Stimulated activated CD4-positive, alpha-beta T cell treated with anti-CD3 and anti-CD28 coated beads, Interleukin-1b, Interleukin-23, amount 100 ng/mL, for 24 hours (primary cell): Measurements from ENCODE around the gene COL7A1.

Source experiments
- DNase-seq, 4 experiments: peaks; one replicate each; pipeline ENCODE4 v3.0.0-alpha.2; 2020; ENCODE audit warnings: low read depth in 4 of 4, low spot score in 1 of 4

The COL7A1 gene

GRCh38 chr3:48592519-48593087, 2.5 kb downstream of the COL7A1 start:
- no peak for DNase-seq

- no peak for DNase-seq
Observed at GRCh38 chr3:48591886-48592518, 3.1 kb downstream of the COL7A1 start.

DNA sequence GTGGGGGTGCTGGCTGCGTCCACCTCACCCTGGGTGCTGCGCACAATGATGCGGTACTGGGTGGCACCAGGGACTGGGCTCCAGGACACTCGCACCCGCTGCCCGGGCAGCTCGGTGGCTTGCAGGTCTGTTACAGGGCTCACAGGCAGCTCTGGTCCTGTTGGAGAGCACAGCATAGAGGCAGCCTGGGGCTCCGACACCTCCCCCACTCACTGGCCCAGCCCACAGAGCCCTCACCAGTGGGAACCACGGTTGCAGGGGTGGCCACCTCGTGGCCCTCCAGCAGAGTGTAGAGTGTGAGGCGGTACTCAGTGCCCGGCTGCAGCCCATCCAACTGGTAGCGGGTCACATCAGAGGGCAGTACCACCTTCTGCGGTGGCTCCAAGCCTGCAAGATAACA, 3.7 kb downstream of the COL7A1 start:
- DNase-seq = no peak

- DNase-seq = no peak
Observed at GRCh38 chr3:48588230-48588629, 6.9 kb downstream of the COL7A1 start.

- no peak for DNase-seq
Observed at GRCh38 chr3:48587686-48588085, 7.4 kb downstream of the COL7A1 start.

DNA sequence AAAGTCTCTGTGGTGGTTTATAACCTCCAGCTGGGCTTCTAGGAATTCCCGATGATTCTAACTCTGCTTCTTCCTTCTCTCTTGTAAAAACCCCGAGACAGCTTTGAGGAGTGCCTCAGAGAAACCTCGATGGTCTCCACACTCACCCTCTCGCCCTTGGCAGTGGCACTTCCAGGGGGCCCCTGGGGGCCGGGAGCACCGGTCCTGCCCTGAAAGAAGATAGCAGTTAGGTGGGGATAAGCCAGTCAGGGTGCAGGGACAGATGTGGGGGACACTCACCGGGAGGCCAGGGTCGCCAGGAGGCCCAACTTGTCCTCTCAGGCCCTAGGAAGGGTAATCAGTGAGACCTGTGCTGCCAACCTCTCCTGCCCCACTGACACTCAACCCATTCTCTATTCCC, 9.7 kb downstream of the COL7A1 start:
- DNase-seq = no peak

DNA sequence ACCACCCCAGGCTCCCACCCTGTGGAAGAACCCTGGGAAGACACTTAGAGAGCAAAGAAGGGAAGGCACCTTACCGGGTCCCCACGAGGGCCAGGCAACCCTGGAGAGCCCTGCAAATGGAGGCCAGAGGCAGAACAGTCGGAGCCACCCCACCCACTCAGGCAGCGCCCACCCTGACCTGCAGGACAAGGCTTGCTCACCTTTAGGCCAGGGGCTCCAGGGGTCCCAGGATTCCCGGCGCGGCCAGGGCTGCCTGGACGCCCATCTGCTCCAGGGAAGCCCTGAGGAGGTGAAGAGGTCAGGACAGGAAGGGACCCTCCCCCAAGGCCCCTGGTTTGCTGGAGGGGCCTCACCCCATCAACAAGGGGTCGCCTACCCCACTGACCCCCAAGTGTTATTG, 10.3 kb downstream of the COL7A1 start:
- DNase-seq = no peak

DNA sequence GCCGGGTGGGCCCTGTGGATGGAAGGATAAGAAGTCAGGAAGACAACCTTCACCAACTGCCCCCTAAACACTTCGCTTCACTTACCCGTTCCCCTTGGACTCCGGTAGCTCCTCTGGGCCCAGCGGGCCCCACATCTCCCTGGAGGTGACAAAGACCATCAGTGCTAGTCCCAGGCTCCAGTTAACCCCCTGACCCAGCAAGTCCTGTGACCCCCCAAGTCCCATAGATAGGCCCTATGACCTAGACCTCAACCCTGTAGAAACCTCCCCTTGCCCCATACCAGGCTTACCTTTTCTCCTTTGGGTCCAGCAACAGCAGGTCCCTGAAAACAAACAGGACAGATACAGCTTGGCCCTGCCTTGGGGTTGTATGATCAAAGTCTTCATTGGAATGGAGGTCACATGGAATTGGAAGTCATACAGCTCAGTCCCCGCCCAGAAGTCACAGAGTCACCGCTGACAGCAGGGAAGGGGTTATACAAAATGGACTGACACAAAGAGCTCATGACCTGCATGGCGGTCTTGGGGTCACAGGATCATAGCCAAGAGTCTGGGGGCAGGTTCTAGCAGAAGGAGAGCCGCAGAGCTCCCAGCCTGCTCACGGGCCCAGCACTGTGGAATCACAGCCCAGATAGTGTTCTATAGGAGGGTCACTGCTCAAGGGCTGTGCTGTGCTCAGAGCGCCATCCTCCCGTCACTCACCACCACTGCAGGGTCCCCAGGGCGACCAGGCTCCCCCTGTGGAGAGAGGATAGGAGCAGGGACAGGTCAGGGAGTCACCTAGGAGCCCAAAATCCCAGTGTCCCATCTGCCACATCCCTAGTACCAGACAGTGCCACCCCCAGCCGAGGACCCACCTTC, 13.3 kb downstream of the COL7A1 start:
- no peak for DNase-seq

GRCh38 chr3:48576647-48577046, 18.5 kb downstream of the COL7A1 start:
- no peak for DNase-seq

DNA sequence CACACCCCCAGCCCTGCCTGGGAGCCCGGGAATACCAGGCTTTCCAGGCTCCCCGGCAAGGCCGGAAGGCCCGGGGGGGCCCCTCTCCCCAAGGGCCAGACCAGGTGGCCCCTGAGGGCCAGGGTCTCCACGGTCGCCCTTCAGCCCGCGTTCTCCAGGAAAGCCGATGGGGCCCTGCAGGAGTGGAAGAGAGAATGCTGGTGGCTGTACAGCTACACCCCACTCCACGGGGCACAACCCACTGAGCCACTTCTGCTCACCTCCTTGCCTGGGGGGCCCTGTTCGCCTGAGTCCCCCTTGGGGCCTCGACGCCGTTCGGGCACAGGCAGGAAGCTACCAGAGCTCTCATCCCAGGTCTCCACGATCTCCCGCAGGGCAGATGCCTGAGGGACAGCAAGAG, 19.8 kb downstream of the COL7A1 start:
- no peak for DNase-seq

DNA sequence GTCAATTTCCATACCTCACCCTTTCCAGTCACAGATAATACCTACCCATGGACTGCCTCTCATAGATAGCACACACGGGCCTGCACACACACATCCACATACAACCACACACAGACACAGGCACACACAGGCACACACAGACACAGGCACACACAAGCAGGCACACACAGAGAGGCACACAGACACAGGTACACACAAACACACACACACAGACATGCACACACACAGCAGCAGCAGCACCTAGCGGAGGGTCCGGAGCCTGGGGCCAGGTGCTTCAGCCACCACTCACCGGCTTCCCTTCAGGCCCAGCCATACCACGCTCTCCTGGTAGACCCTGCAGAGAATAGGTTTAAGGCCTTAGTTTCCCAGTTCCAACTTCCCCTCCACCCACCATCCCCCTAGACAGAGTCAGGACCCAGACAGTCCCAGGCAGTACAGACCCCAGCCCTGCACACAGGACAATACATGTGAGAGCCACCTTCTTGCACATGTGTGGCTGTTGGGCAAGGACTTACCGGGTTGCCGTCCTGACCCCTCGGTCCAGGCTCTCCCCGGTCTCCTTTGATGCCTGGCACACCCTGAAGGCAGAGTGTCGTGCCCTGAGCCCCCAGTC, 21.1 kb downstream of the COL7A1 start:
- DNase-seq = no peak

DNA sequence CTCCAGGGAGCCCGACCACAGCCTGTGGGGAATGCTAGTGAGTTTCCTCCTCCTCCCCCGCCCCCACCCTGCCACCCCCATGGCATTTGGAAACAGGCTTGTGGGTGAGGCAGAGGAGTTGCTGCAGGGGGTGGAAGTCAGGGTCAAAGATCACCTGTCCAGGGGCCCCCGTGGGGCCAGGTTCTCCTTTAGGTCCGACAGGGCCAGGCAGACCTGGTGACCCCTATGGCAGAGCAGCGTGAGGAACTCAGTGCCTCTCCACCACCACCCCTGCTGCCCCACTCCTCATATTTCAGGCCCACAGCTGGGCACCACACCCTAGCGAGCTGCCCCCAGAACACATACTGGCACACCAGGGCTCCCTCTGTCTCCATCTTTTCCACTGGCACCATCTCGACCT, 22.6 kb downstream of the COL7A1 start:
- DNase-seq = no peak

- no peak for DNase-seq
Observed at GRCh38 chr3:48571938-48572337, 23.2 kb downstream of the COL7A1 start.

DNA sequence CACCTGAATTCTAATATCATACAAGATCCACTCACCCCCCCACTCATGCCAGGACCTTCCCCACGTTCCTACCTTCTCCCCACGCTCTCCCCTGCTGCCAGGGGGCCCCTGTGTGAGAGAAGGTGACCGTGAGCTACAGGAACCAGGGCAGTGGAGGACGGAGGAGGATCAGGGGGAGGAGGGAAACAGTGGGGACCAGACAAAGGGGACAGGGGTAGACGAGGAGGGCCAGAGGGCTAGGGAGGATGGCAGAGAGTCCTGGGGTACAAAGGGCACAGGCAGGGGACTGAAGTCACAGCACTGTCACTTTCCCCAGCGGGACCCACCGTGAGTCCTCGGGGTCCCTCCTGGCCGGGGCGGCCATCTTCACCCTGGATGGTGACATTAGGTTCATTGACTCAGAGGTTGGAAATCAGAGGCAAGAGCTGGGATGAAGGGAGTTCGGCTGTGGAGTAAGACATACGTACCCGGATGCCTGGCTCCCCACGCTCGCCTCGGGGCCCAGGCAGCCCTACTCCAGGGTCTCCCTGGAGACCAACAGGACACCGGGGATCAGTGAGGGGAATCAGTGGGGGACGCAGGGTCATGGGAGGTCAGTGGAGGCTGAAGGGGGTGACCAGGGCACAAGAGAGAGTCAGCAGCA, 25.2 kb downstream of the COL7A1 start:
- no peak for DNase-seq

- DNase-seq = no peak
Observed at GRCh38 chr3:48569400-48569799, 25.7 kb downstream of the COL7A1 start.

- no peak for DNase-seq
Observed at GRCh38 chr3:48568476-48568875, 26.7 kb downstream of the COL7A1 start.

DNA sequence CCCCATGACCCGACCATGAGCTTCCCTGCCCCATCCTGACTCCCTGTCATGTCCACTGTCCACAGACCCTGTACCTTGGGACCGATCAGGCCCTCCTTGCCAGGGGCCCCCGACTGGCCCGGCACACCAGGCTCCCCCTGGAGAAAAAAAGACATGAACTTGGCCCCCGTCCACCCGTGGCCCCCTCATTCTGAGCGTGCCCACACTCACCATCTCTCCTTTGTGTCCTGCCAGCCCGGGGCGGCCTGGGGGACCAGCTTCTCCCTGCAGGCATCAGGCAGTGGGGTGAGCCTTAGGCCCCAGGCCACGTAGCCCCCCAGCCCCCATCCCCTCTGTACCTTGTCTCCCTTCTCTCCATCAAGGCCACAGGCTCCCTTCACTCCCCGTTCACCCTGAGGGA, 27.6 kb downstream of the COL7A1 start:
- DNase-seq = no peak

DNA sequence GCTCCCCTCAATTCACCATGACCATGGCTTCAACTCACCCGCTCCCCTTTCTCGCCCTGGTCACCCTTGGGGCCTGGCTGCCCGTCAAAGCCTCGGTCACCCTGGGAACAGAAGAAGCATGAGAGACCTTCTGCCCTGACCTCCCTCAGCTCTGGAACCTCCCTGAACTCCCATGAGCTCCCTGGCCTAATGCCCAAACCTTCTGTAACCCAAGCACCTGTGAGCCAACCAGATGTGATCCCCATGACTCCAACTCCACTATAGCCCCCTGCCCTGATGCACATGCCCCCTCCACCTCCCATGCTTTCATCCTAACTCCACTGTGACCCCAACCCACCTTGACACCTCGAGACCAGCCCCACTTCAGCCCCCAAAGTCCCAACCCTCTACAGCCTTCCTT, 28.0 kb downstream of the COL7A1 start:
- DNase-seq = no peak

DNA sequence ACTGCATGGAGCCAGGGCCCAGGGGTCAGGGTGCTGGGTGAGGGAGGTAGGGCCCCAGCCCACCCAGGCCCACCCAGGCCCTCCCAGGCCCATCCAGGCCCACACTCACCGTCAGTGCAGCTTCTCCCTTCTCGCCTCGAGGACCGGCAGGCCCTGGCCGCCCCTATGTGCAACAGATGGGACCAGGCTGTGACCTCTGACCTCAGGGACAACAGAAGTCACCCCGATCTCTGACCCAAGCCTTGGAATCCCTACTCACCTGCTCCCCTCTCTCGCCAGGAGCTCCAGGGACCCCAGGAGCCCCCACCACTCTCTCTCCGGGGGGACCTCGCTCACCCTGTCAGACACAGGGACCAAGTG, 28.7 kb downstream of the COL7A1 start:
- no peak for DNase-seq

DNA sequence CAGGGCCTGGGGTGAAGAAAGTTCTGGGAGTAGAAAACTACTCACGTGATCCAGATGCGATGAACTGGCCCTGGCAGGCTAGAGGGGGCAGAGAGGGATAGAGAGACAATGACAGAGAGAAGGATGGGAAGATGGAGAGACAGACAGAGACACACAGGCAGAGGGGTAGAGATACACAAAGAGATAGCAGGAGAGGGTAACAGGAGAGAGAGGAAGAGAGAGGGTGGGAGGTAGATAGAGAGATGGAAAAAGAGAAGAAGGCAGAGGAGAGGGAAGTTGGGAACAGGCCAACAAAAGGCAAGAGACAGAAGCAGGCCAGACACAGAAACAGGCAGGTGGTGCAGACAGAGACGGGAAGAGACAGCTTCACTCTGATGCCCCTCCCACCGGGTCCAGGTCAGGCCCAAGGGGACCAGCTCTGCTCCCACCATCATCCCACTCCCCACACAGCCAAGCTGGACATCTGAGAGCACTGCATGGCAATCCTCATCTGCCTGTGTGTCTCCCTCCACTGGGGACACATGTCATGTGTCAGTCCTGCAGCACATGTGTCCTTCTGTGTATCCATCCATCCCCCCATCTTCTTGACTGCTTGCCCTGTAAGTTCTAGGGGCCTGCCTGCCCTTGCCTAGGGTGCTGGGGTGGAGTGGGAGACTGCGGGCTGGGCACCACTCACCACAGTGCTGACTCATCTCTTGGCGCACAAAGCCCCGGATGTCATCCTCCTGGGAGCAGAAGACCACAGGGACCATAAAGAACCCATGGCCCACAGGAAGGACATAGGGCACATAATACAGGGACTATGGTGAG, 29.3 kb downstream of the COL7A1 start:
- no peak for DNase-seq

DNA sequence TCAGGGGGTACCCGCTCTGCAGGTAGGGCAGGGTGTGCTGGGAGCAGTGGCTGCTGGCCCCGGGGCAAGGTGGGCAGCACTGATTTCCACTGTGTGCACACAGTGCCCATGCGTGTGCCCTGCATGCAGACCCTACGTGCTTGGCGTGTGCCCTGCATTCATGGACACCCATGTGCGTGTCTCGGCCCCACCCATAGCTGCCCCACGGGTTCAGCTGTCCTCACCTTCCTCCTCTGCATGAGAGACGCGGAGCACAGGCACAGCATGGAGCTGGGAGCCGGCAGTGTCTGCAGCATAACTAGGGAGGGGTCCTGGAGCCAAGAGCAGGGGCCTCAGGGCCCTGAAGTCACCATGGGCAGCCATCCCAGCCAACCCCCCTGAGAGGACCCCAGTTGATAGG, 29.9 kb downstream of the COL7A1 start:
- DNase-seq = no peak
